Dermis blood vessel endothelial cell (primary cell): ENCODE results near the gene TLR1. TPM values are rescaled to one million over a fixed set of nuclear protein-coding genes. Genes with fewer than 3 reads are reported as not detected.
"Not testable (repeated sequence)": the region's sequence is repeated elsewhere in the genome, so short reads cannot be mapped to it uniquely, and the experiment has no call there.

Source experiments
- DNase-seq: peaks from one replicate; pipeline ENCODE4 v3.0.0; 2010
- total RNA-seq: library from RNA; depleted of rRNA; stranded (reverse); fragments of >200 nt; gene quantifications from 2 replicates; pipeline ENCODE4 v1.2.3, GENCODE V29; 2014

TLR1 gene
- total RNA-seq, 1 donor from 2014 or later, result 3.1 TPM

DNA sequence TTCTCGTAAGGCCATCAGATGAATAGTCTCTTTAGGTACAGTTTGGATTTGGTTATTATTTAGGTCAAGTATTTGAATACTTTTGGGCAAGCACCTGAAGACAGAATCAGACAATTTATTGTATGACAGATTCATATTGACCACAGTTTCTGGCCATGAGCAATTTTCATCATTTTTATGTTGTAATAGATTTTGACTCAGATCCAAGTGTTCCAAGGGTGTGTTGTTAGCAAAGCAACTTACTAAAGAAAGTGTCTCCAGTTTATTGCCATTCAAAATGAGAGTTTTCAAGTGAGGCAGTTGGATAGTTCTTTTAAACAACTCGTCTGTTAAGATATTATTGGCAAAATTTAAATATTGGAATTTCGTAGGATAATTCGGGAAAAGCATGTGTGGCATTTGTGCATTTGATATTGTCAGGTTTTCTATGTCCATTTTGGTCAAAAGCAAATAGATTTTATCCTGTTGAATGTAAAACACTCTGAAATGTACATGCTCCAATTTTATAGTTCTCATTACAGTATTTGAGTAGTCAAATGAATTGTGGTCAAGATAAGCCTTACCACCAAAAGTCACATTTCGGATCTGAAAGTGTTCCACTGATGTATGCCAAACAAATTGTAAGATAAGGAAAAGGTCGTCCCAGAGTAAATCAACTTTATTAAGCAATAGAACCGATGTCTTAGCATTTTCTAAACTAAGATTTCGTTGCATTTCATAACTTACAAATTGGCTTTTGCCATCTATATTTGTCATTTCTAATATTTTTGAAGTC lies 30.2 kb downstream of the TLR1 start:
- DNase-seq, result no peak

DNA sequence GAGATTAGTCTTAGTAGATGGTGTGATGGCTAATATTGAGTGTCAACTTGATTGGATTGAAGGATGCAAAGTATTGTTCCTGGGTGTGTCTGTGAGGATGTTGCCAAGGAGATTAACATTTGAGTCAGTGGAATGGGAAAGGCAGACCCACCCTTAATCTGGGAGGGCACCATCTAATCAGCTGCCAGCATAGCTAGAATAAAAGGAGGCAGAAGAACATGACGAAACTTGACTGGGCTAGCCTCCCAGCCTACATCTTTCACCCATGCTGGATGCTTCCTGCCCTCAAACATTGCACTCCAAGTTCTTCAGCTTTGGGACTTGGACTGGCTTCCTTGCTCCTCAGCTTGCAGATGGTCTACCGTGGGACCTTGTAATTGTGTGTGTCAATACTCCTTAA lies 34.3 kb downstream of the TLR1 start:
- not testable (repeated sequence) for DNase-seq

DNA sequence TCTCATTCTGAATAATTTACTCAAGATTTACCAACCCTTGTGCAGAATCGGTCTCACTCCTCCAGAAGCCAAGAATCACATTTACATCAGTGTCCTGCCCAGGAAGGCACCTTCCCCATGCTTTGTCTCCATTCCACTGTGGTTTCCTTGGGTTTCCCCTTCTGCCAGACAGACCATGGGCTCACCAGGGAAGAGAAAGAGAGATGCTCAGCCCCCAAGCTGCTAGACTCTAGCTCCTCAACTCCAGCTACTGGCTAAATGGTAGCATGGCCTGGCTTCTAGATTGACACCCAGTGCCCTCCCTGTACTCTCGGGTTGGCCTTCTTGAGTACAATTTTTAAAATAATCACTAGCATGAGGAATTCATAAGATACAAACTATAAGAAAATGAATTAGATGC lies 34.7 kb downstream of the TLR1 start:
- no peak for DNase-seq

DNA sequence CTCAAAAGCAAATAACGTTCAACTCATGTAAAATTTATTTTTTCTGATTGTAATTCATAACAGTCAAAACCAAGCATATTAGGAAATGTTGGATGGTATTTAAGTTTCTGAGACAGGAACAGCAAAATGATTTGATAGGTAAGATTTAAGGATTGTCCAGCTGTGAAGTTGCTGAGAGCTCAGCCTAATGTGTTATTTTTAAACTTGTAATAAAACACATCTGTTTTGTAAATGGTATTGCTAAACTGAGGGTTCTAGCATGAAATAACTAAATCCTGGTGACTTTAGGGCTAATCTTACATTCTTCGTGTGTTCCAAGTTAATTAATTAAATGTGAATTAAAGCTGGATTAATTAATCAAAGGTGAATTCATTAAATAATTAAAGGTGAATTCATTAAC lies 35.1 kb downstream of the TLR1 start:
- no peak for DNase-seq

DNA sequence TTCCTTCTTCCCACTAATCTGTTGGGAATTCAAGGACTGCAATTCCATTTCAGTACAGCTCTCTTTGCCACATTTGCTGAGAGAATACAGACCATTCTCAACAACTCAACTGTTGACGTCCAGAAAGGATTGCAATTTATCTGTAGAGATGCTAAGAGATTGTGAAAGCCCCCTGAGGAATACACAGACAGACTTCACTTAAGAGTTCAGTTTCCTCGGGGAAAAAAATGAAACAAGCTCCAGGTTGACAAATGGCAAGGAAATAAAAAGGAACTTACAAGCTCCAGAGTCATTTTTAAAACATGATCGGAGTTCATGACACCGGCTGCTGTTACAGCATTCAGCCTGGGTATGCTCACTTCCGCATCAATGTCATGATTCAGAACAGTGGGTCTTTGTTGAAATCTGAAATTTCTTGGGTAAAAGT lies 35.6 kb downstream of the TLR1 start:
- DNase-seq, result no peak

DNA sequence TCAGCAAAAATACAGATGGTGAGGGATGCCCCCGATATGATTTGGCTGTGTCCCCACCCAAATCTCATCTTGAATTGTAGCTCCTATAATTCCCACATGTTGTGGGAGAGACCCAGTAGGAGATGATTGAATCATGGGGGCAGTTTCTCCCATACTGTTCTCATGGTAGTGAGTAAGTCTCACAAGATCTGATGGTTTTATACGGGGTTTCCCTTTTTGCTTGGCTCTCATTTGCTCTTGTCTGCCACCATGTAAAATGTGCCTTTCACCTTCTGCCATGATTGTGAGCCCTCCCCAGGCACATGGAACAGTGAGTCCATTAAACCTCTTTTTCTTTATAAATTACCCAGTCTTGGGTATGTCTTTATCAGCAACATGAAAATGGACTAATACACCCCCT lies 37.7 kb downstream of the TLR1 start:
- DNase-seq, result not testable (repeated sequence)

DNA sequence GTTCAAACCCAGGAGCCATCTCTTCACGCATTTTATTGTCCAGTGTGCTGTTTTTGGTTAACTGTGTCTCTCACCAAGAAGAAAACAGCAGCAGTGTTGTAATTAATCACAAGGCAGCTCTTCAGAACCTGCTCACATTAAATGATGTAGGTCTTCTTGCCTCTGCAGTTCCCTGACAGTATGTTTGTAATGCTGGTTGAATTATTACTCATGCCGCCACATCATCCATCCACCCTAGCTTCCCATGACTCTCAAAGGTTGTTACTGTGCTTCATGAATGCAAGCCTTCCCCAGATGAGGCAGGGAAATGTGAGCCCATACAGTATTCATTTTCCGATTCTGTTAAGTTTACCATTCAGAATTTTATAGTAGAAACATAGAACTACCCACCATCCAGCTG lies 39.2 kb downstream of the TLR1 start:
- no peak for DNase-seq

DNA sequence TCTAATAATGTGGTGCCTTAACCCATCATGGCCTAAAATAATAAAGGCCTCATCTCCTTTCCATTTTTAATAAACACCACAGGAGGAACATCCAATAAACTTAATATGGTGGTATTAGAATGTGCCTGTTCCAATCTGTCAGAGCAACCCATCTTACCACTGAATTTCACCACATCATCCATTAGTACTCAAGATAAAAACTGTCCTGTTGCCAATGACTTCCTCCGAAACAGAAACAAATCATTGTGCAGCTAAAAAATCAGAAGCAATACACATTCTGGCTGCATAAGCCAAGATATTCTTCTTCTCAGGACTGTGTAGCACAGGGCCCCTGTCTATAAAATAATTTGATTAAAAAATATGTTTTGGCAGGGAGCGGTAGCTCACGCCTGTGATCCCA lies 40.3 kb downstream of the TLR1 start:
- no peak for DNase-seq

DNA sequence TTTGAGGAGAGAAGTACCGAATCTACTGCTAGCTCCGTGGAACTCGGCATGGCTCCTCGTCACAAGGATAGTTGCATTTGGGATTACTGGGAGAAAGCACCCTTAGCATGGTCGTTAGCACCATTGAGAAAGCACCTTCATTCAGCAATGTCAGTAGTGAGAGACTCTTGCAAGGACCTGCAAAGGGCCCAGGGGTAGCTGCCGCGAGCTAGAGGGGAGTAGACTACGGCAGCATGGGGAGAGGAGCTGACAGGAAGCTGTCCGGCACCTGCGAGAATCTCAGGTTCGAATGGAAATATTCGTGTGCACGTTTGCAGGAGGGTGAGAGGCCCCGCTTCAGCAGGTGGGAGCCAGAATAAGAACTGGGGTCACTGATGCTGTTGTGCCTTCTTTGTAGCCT lies 42.0 kb downstream of the TLR1 start:
- DNase-seq, result no peak

DNA sequence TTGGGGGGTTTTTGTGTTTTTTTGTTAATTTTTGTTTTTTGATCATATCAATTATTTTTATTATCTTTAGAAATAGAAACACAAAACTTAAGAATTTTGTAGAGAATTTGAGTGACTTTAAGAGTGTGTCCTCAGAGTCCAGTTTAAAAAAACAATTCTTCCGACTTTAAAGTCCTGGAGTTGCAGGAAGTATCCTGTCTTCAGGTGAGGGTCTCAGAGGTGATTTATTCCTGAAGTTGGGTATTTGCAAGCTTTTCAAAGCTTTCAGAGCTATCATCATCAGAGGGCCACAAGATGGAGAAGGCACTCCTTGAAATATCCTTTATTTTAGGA lies 44.8 kb downstream of the TLR1 start:
- no peak for DNase-seq

DNA sequence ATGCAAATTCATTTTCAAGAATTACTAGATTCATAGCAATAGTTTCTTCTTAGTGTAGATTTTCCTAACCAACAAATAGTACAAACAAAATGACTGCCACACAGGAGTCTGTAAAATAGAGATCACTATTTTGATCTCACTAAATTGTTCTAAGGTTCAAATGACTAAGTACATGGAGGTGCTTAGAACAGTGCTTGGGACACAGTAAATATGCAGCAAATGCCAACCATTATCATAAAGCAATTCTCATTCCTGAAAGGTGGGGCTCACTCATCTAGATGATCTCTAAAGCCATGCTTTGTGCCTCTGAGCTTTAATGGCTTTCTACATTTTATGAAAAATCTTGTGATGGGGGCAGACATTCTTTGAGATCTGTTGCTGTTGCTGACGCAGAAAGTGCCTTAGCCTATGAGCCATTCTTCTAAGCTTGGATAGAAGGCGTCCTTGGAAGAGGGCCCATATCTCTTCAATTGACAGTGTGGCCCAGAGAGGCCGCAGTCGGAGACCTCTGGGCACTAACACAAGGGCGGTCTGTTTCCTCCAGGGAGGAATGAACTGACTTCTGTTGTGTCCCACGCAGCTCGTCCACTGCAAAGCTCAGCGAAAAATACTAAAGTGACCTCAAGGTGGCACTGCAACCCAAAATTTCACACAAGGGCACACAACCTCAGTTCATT lies 45.3 kb downstream of the TLR1 start:
- DNase-seq, result peak; percentile 75

DNA sequence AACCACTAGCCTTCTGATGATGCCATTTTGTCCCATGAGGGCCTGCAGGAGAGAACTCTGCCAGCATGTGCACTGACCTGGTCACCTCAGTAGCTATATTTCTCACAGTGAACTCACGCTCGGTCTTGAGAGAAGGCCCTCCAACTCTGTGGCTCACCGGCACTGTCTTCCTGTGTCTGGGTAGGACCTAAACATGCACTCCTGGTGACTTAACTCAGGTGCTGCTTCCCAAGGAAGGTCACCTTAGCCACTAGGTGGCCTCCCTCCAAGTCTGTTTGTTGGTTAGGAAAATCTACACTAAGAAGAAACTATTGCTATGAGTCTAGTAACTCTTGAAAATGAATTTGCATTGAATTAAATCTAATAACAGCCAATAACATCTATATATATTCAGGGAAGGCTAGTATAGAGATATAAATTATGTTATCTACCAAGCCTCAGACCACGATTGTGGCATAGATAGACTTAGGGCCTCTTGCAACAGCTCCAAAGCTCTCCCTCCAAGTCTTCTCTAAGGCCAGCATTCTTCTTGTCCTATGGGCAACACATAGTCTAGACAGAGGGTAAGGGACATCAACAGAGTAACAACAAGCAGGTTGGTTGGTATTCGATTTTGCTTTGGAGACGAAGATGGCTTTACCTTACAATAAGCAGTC lies 46.5 kb downstream of the TLR1 start:
- DNase-seq, result peak; percentile 23

DNA sequence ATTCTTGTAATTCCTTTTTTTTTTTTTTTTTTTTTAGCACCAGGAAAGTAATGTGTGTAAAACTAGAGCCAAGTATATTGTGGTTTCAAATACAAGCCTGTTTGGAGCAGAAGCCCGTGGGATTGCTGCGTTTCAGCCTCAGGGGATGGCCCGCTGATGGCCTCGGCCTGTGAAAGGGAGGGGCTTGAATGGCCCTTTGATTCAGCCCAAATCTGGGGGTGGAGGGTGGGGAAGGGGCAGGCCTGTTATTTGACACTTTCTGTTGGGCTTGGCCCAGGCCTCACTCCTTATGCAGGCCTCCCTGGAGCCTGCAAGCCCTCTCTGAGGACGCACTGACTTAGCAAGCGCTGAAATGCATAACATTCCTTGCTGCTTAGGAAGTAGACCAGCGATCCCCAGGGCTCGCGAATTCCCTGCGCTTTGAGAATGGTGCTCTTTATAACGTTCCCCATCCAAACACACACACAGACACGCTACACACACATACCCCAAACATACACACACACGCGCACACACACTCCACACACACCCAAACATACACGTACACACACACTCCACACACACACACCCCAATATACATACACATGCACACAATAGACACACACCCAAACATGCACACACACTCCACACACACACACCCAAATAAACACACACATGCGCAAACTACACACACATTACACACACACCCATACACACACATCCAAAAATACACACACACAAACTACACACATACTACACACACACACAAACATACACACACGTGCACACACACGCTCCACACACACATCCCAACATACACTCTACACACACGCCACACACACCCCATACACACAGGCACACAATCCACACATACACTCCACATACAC lies 51.4 kb downstream of the TLR1 start:
- no peak for DNase-seq

DNA sequence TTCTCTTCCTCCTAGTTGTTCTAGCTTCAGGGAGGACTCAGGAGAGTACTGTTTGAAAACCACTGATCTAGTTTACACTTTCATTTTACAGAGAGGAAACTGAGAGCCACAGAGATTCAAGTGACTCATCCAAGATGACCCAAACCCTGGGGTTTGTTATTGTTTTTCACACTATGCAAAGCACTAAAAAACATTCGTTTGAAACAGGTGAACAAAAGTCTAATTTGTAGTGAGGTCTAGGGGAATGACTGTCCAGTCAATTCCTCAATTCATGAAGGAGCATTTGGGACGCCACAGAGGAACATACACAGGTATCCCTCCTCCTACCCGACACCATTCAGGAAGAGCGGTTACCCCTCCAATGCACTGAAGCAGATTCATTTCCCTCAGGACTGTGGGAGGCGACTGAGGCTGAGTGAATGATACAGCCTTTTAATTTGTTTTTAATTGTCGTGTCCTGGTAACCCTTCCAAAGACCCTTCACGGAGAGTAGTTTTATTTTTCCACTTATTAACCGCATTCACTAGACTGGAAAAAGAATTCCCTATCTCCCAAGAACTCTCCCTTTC lies 52.1 kb downstream of the TLR1 start:
- peak; percentile 19 for DNase-seq

DNA sequence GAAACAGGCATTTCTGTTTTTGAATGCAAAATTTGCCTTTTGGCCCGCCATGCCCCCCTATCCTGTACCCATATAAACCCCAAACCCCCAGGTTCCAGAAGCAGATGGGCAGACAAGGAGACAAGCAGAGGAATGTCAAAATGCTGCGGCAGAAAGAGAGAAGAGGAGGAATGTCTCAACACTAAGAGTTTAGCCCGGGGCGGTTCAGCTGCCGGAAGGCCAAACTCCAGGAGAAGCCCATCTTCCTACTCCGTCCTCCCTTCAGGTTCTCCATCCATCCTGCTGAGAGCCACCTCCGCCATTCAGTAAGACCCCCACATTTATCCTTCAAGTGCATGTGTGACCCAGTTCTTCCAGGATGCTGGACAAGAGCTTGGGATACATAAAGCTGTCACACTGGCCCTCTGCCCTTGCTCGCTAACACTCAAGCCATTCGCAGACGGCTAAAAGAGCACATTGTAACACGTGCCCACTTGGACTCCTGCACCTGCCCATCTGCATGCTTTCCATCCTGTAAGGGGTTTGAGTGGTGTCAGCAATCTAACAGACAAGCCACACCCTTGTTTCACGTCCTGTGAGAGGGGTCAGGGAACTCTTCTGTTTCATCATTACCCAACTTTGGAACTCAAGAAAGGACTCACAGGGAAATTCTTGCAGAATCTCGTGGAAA lies 53.1 kb downstream of the TLR1 start:
- no peak for DNase-seq

DNA sequence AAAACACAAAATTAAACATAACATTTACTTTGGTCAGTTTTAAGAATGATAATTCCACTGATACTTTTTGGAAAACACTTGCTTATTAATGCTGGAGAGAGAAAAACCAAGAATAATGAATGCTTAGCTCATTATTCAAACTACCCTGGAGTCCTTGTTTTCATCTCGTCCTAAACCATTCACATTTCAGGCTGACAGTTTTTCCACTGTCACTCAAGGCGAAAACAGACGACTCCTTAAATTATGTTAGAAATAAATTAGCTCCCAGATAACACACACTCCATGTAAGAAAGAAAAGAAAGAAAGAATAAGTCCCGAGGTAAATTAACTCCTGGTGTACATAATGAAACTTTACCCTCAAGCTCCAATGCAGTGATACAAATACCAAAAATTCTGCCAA lies 55.3 kb downstream of the TLR1 start:
- no peak for DNase-seq

DNA sequence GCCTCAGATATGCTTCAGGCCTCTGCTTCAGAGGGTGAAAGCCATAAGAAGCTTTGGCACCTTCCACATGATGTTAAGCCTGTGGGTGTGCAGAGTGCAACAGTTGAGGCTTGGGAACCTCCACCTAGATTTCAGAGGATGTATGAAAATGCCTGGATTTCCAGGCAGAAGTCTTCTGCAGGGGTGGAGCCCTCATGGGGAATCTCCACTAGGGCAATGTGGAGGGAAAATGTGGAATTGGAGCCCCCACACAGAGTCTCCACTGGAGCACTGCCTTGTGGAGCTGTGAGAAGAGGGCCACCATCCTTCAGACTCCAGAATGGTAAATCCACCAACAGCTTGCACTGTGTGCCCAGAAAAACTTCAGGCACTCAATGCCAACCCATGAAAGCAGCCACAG lies 57.0 kb downstream of the TLR1 start:
- DNase-seq, result no peak

Other genes starting within 250 kb of the TLR1 start
- gene KLF3, start 140.6 kb downstream of the TLR1 start, total RNA-seq, result 26.4 and 32.7 TPM in 2 replicates
- gene TLR10, start 21.8 kb downstream of the TLR1 start, total RNA-seq, result not detected in 2 replicates
- 0.17 and 1.4 TPM in 2 replicates for gene TLR6, start 52.0 kb upstream of the TLR1 start, total RNA-seq
- 141 and 167 TPM in 2 replicates for gene FAM114A1, start 63.0 kb upstream of the TLR1 start, total RNA-seq
- 0.34 and 0.74 TPM in 2 replicates for gene TMEM156, start 227.6 kb upstream of the TLR1 start, total RNA-seq